AG04449 (cell line): ENCODE results near the gene CDH22.

Experiments used
- CTCF ChIA-PET: fragments of 350-600 bp; formaldehyde crosslinking; extraction: SDS; loops from one replicate; lab custom pipeline; 2021; ENCODE audit warnings: antibody characterized with exemption; lab: Yijun Ruan, JAX
- POLR2A ChIA-PET: fragments of 400-600, 350-600 bp; formaldehyde crosslinking; extraction: SDS; loops from one replicate; lab custom pipeline; 2020; ENCODE audit warnings: antibody characterized with exemption, inconsistent platforms; lab: Yijun Ruan, JAX
- DNase-seq: peaks from one replicate; pipeline ENCODE4 v3.0.0-alpha.2; 2010; ENCODE audit warnings: low read depth, low spot score
- H3K4me3 ChIP-seq: 2 replicates; pipeline ENCODE4 v1.5.1; 2011; ENCODE audit warnings: low read depth, mild to moderate bottlenecking, control low read depth, low read length
- CTCF ChIP-seq: IDR thresholded peaks from one replicate; pipeline ENCODE4 v1.5.1; 2011; ENCODE audit warnings: mild to moderate bottlenecking, moderate library complexity, low read length, control low read depth, inconsistent platforms; ENCODE audit not compliant: insufficient read depth; ENCODE audit errors: missing control alignments

Gene CDH22

DNA sequence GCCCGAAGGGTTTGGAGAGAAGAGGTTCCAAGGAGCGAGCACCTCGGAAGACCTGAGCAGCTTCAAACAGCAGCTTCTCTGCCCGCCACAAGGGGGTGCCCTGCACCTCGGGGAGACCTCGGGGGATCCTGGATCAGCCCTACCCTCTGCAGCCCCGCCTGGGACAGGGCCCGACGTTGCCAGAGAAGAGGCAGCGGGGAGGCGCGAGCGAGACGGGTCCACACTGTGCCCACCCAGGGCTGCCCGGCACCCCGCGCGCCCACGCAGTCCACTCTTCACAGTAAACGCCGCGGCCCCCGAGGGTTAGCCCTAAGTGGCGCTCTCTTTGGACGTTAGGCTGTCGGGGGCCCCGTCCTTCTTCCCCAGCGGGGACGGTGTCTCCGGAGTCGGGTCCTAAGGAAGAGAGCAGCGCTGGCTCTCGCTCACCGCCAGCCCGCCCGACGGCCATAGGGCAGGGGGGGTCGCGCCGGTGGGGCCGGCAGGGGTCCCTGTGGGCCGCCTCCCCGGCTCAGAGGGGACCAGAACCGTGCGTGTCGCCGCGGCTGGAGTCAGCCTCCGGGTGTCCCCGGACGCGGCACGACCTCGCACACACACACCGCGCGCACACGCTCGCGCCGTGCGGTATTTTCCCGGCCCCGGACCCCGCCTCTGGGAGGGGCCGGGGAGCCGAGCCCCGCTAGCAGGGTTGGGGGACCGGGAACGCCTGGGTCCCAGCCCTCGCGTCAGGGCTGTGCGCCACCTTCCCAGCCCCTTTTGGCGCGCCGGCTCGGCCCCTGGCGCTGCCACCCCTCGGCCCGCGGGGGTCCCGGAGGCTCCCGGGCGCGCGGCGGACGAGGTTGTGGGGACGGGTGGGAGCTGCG is 929 bp downstream of the CDH22 start:
- ChIA-PET POLR2A (interaction anchor here (1.1 kb wide), 1 partner anchor 39 kb away, joined by 3 read pairs; no protein-coding TSS in a partner anchor), CTCF (interaction anchor here (0.6 to 3.0 kb wide), 13 partner anchors 12 to 156 kb away, joined by 3 to 13 read pairs (median 3); partner anchors contain the start of gene ELMO2)
- no peak for DNase-seq
- H3K4me3 ChIP-seq = no peak overlapping the region
- peak; percentile 89 for TF ChIP-seq CTCF

GRCh38 chr20:46306743-46307138 is 1.6 kb downstream of the CDH22 start:
- CTCF ChIA-PET = interaction anchor here (0.6 to 3.0 kb wide), 12 partner anchors 13 to 155 kb away, joined by 3 to 13 read pairs (median 3); partner anchors contain the start of gene ELMO2
- POLR2A ChIA-PET = interaction anchor here (1.1 kb wide), 1 partner anchor 40 kb away, joined by 3 read pairs; no protein-coding TSS in a partner anchor
- no peak for DNase-seq
- no peak for TF ChIP-seq CTCF
- no peak overlapping the region for H3K4me3 ChIP-seq

GRCh38 chr20:46305973-46306360 is 2.3 kb downstream of the CDH22 start:
- no peak for DNase-seq
- no peak overlapping the region for H3K4me3 ChIP-seq
- ChIA-PET POLR2A (interaction anchor here (1.1 kb wide), 1 partner anchor 41 kb away, joined by 3 read pairs; no protein-coding TSS in a partner anchor), CTCF (interaction anchor here (1.0 to 3.0 kb wide), 10 partner anchors 10 to 132 kb away, joined by 3 to 10 read pairs (median 4); no protein-coding TSS in a partner anchor)
- no peak for TF ChIP-seq CTCF

DNA sequence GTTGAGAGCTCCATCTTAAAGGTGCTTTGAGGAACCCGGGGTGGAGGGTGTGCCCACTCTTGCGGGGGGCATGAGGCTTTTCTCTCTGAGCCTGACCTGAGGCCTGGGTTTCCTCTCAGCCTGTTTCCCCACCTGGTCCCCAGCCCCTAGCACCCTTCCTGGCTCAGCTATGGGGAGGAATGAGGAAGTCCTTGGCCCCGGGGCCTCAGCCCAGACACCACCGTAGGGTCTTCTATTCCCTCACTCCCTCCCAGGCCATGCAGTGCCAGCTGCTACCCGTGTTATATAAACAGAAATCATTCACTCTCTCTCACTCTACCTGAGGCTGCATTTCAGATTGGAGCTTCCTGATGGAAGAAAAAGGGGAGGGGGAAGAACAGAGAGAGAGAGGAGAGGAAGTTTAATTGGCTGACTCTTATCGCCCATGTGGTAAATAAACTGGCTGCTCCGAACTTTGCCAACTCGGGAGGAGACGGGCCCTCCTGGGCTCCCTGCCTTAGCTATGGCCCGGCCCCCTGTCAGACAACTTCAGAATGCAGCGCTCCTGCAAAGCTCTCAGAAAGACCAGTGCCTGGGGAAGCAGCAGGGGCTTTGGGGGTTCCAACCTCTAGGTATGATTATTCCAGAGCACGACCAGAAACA is 2.8 kb downstream of the CDH22 start:
- H3K4me3 ChIP-seq = no peak overlapping the region
- DNase-seq = no peak
- CTCF ChIA-PET = interaction anchor here (1.0 to 3.0 kb wide), 10 partner anchors 10 to 136 kb away, joined by 3 to 10 read pairs (median 4); no protein-coding TSS in a partner anchor
- TF ChIP-seq CTCF = no peak
- POLR2A ChIA-PET = no interaction called here

DNA sequence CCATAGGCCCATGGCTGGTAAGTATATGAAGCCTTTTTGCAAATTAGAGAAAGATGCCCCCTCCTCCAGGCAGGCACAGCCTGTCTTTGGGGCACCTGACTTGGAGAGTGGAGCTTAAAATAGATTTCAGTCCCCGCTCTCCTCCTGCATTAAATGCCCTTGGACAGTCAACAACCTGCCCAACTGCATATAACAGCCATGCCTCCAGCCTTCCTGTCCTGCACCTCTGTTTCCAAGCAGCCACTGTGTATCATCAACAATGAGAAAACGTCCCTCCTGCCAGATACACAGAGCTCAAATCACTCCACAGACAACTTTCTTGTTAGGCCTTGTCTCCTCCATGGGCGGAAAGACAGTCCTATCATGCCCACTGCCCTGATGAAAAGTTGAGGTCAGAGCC is 3.4 kb downstream of the CDH22 start:
- no peak for TF ChIP-seq CTCF
- POLR2A ChIA-PET = no interaction called here

More for the DNA sequence above, 3.4 kb downstream of the CDH22 start:
- CTCF ChIA-PET = interaction anchor here (1.0 to 3.0 kb wide), 10 partner anchors 9 to 137 kb away, joined by 3 to 10 read pairs (median 4); no protein-coding TSS in a partner anchor
- no peak overlapping the region for H3K4me3 ChIP-seq
- no peak for DNase-seq
